Measurements from ENCODE around the gene AFF3. TPM values are rescaled to one million over a fixed set of nuclear protein-coding genes. Genes with fewer than 3 reads are reported as not detected.

Gene AFF3
- total RNA-seq, 1 experiment from 2014 or later, result 0.42 TPM

DNA sequence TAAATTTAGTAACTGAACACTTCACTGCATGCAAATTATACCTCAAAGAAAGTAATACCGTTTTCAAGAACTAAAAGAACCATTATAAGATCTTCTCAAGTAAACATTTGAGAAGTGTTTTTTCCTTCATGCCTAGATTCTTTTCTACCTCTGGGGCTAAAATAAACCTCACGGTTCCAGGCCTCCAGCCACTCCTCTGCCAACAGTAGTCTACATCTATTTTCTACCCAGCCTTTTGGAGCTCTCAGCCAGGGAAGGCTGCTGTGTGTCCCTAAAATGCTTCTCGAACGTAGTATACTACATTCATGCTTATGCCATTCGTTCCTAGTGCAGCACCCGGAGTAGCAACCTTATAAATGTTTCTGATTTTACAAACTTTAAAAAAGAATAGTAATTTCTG, 219.7 kb downstream of the AFF3 start:
- Mint-ChIP-seq H3K27ac (ENCODE audit: low read depth, unreplicated experiment) (no peak overlapping the region), H3K4me1 (ENCODE audit: insufficient read depth, unreplicated experiment) (no peaks in the 10 kb centered on the region), H3K36me3 (ENCODE audit: insufficient read depth, unreplicated experiment) (no peaks in the 10 kb centered on the region), H3K27me3 (ENCODE audit: insufficient read depth, unreplicated experiment) (no peaks in the 10 kb centered on the region), H3K4me3 (ENCODE audit: unreplicated experiment) (no peak overlapping the region), H3K9me3 (ENCODE audit: unreplicated experiment) (no peaks in the 10 kb centered on the region)
- ChIA-PET POLR2A (interaction anchor here (0.9 kb wide), 1 partner anchor 10 kb away, joined by 3 read pairs; no protein-coding TSS in a partner anchor), CTCF (no interaction called here)
- TF ChIP-seq, protein P1, sequence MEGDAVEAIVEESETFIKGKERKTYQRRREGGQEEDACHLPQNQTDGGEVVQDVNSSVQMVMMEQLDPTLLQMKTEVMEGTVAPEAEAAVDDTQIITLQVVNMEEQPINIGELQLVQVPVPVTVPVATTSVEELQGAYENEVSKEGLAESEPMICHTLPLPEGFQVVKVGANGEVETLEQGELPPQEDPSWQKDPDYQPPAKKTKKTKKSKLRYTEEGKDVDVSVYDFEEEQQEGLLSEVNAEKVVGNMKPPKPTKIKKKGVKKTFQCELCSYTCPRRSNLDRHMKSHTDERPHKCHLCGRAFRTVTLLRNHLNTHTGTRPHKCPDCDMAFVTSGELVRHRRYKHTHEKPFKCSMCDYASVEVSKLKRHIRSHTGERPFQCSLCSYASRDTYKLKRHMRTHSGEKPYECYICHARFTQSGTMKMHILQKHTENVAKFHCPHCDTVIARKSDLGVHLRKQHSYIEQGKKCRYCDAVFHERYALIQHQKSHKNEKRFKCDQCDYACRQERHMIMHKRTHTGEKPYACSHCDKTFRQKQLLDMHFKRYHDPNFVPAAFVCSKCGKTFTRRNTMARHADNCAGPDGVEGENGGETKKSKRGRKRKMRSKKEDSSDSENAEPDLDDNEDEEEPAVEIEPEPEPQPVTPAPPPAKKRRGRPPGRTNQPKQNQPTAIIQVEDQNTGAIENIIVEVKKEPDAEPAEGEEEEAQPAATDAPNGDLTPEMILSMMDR (IDR thresholded peaks at IDR 0.05; ENCODE audit: unreplicated experiment), result no peak
- intact Hi-C loops (cut with micrococcal nuclease), result no loop called here
- no peak for DNase-seq (ENCODE audit: unreplicated experiment)
- BruUV-seq (replicated peaks), result no TSS peak

DNA sequence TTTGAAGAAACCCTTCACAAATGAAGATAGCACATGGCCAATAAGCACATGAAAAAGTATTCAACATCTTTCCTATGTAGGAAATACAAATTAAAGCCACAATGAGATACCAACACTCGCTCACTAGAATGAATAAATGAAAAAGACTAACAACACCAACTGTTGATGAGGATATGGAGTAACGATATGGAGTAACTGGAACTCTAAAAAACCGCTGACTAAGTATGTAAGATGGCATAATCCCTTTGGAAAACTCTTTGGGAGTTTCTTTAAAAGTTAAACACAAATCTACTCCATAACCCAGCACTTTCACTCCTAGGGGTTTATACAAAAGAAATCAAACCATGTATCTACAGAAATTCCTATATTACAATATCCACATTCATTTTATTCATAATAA, 220.5 kb downstream of the AFF3 start:
- H3K27me3 Mint-ChIP-seq (ENCODE audit: insufficient read depth, unreplicated experiment), result no peaks in the 10 kb centered on the region
- ChIA-PET CTCF (no interaction called here), POLR2A (no interaction called here)
- H3K4me1 Mint-ChIP-seq (ENCODE audit: insufficient read depth, unreplicated experiment), result no peaks in the 10 kb centered on the region
- H3K36me3 Mint-ChIP-seq (ENCODE audit: insufficient read depth, unreplicated experiment), result no peaks in the 10 kb centered on the region
- DNase-seq (ENCODE audit: unreplicated experiment), result no peak
- H3K4me3 Mint-ChIP-seq (ENCODE audit: unreplicated experiment), result no peak overlapping the region
- no TSS peak for BruUV-seq (replicated peaks)
- no peaks in the 10 kb centered on the region for H3K9me3 Mint-ChIP-seq (ENCODE audit: unreplicated experiment)
- TF ChIP-seq, protein P1 (IDR thresholded peaks at IDR 0.05; ENCODE audit: unreplicated experiment), result no peak
- intact Hi-C loops (cut with micrococcal nuclease), result no loop called here
- no peak overlapping the region for H3K27ac Mint-ChIP-seq (ENCODE audit: low read depth, unreplicated experiment)

DNA sequence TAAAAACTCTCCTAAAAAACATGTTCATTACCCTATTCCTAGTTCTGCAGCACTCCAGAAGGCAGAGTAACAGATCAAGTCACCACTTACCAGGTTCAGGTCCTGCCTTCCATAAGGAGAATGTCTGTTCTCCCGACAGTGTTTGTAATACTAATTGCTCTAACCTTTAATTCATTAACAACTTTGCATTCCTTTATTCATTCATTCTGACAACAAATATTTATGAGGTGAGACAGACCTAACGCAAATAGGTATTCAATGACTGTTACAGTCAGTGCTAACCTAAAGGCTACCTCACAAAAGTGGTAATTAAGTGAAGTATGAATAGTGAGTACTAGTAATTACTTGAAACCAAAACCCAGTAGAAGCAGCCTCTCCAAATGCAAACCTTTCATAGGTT, 224.0 kb downstream of the AFF3 start:
- POLR2A ChIA-PET, result no interaction called here
- CTCF ChIA-PET, result no interaction called here
- no TSS peak for BruUV-seq (replicated peaks)
- intact Hi-C loops (cut with micrococcal nuclease), result no loop called here
- no peaks in the 10 kb centered on the region for H3K27me3 Mint-ChIP-seq (ENCODE audit: insufficient read depth, unreplicated experiment)
- H3K4me1 Mint-ChIP-seq (ENCODE audit: insufficient read depth, unreplicated experiment), result no peaks in the 10 kb centered on the region
- no peak overlapping the region for H3K4me3 Mint-ChIP-seq (ENCODE audit: unreplicated experiment)
- no peak overlapping the region for H3K27ac Mint-ChIP-seq (ENCODE audit: low read depth, unreplicated experiment)
- no peaks in the 10 kb centered on the region for H3K9me3 Mint-ChIP-seq (ENCODE audit: unreplicated experiment)
- TF ChIP-seq, protein P1 (IDR thresholded peaks at IDR 0.05; ENCODE audit: unreplicated experiment), result no peak
- no peak for DNase-seq (ENCODE audit: unreplicated experiment)
- no peaks in the 10 kb centered on the region for H3K36me3 Mint-ChIP-seq (ENCODE audit: insufficient read depth, unreplicated experiment)

DNA sequence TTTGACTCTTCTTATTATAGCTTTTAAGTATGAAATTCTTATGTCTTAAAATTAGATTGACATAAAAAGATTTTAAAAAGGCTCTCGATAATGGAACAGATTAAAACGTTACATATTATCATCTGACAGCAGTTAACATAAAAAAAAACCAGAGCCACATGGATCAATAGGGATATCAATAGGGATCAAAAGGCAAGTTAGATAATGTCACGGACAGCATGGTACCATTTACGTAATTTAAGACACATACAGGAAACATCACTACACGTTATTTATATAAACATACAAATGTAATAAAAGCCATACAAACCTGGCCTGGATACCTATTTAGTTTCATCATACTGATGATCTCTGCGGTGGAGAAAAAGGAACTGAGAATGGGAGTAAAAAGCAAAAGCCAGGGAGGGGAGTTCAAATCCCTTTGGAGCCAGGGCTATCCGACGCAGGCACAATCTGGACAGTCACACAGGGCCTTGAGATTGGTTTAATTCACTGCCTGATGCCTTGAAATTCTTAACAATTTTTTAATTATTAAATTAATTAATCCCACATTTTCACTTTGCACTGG, 227.2 kb downstream of the AFF3 start:
- Mint-ChIP-seq H3K9me3 (ENCODE audit: unreplicated experiment) (no peaks in the 10 kb centered on the region), H3K4me3 (ENCODE audit: unreplicated experiment) (no peak overlapping the region), H3K27ac (ENCODE audit: low read depth, unreplicated experiment) (no peak overlapping the region), H3K4me1 (ENCODE audit: insufficient read depth, unreplicated experiment) (no peaks in the 10 kb centered on the region), H3K36me3 (ENCODE audit: insufficient read depth, unreplicated experiment) (no peaks in the 10 kb centered on the region), H3K27me3 (ENCODE audit: insufficient read depth, unreplicated experiment) (no peaks in the 10 kb centered on the region)
- CTCF ChIA-PET, result interaction anchor here (0.7 kb wide), 1 partner anchor 356 kb away, joined by 3 read pairs; no protein-coding TSS in a partner anchor
- TF ChIP-seq, protein P1 (IDR thresholded peaks at IDR 0.05; ENCODE audit: unreplicated experiment), result no peak
- intact Hi-C loops (cut with micrococcal nuclease), result no loop called here
- POLR2A ChIA-PET, result no interaction called here
- BruUV-seq (replicated peaks), result no TSS peak
- no peak for DNase-seq (ENCODE audit: unreplicated experiment)
